NT2/D1 (cell line): ENCODE results near the gene TENM4.

Experiments used
- YY1 ChIP-seq: IDR thresholded peaks from 2 replicates; pipeline ENCODE4 v1.6.1; 2011; ENCODE audit not compliant: insufficient read length, insufficient read depth
- ZNF274 ChIP-seq: IDR thresholded peaks from 2 replicates; pipeline ENCODE4 v1.6.1; 2011; ENCODE audit warnings: mild to moderate bottlenecking, low read depth, low read length

DNA sequence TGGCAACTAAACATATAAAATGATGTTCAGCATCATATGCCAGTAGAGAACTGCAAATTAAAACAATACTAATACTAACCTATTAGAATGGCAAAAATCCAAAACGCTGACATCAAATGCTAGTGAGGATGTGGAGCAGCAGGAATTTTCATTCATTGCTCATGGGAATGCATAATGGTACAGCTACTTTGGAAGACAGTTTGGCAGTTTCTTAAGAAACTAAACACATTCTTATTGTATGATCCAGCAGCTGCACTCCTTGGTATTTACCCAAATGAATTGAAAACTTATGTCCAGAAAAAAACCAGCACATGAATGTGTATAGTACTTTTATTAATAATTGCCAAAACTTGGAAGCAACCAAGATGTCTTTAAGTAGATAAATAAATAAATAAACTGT is 258.0 kb downstream of the TENM4 start:
- TF ChIP-seq ZNF274 (no peak), YY1 (no peak)
